Left lung (tissue), 10 donors: ENCODE data around the gene VSX1. TPM values are rescaled to one million over a fixed set of nuclear protein-coding genes. Genes with fewer than 3 reads are reported as not detected.

Experiments used
- ATAC-seq: fragments of 200-7000 bp; cut with Tn5 transposase; one replicate; pipeline ENCODE4 v1.9.1; 2020; ENCODE audit warnings: moderate library complexity
- DNase-seq, 4 donors: peaks; one replicate each; pipeline ENCODE4 v3.0.0-alpha.2; 2013 to 2020
- H3K27ac ChIP-seq, 2 donors: fragments of 200-600 bp; sonication (generic) in 1 of 2; one replicate each; pipeline versions ENCODE4 v1.5.0 to v1.8.0; 2020 to 2021
- H3K27me3 ChIP-seq, 2 donors: fragments of 200-600 bp; sonication (generic) in 1 of 2; one replicate each; pipeline versions ENCODE4 v1.5.0 to v1.8.0; 2020 to 2021
- H3K36me3 ChIP-seq, 2 donors: fragments of 200-600 bp; sonication (generic) in 1 of 2; one replicate each; pipeline versions ENCODE4 v1.5.0 to v1.8.0; 2020 to 2021
- H3K4me1 ChIP-seq, 2 donors: fragments of 200-600 bp; one replicate each; pipeline ENCODE4 v1.8.0; 2021
- H3K4me3 ChIP-seq, 2 donors: fragments of 200-600 bp; sonication (generic) in 1 of 2; one replicate each; pipeline versions ENCODE4 v1.5.0 to v1.8.0; 2020 to 2021; ENCODE audit warnings: mild to moderate bottlenecking in 1 of 2
- H3K9me3 ChIP-seq, 2 donors: fragments of 200-600 bp; sonication (generic) in 1 of 2; one replicate each; pipeline versions ENCODE4 v1.5.0 to v1.8.0; 2020 to 2021
- CTCF ChIP-seq, 2 donors: fragments of 200-600 bp; sonication (generic) in 1 of 2; IDR thresholded peaks; one replicate each; pipeline versions ENCODE4 v1.5.0 to v1.8.0; 2021; ENCODE audit warnings: antibody characterized with exemption in 2 of 2
- intact Hi-C, 2 donors: fragments of 100-400 bp; cut with DNase I; formaldehyde crosslinking; loops; one replicate each; pipeline versions ENCODE4 v1.11.2 to v1.14.2; 2022
- polyA plus RNA-seq, 6 donors: library from polyadenylated mRNA; unstranded; fragments of 120-200 nt; gene quantifications; one replicate each; pipeline ENCODE4 v1.2.1, GENCODE V29; 2013; ENCODE audit not compliant: insufficient read length in 6 of 6
- total RNA-seq, 2 donors: library from RNA; stranded (reverse); fragmentation: NEBNext Ultra II Directional; extraction: Animal tissue kit (Norgen Biotek cat#: 25700); gene quantifications; one replicate each; pipeline ENCODE4 v1.2.1, GENCODE V29; 2021
- donor health status: DM: no; HTN: yes; CAD: no.
- donor health status: DM: no; HTN: no; CAD: no.

The VSX1 gene
- total and polyA plus RNA-seq, 8 donors, result 0.10 TPM; not detected in 7

GRCh38 chr20:25088267-25088666, 6.3 kb upstream of the VSX1 start:
- Histone ChIP-seq H3K9me3 (no peaks in the 10 kb centered on the region), H3K27me3 (peaks cover 35 to 74% of the 10 kb centered on the region in 2 donors), H3K4me3 (no peak overlapping the region), H3K4me1 (peaks cover 3 to 9% of the 10 kb centered on the region in 2 donors), H3K27ac (no peak overlapping the region), H3K36me3 (no peaks in the 10 kb centered on the region)
- TF ChIP-seq CTCF (IDR thresholded peaks at IDR 0.05), result no peak
- intact Hi-C loops, result no loop called here
- no peak for ATAC-seq
- DNase-seq, result no peak

GRCh38 chr20:25087186-25087929, 5.4 kb upstream of the VSX1 start:
- H3K27ac ChIP-seq, result no peak overlapping the region
- intact Hi-C loops, result no loop called here

GRCh38 chr20:25085756-25086495, 4.0 kb upstream of the VSX1 start:
- H3K4me1 ChIP-seq, result peaks cover 3 to 17% of the 10 kb centered on the region in 2 donors
- H3K9me3 ChIP-seq, result no peaks in the 10 kb centered on the region
- no peak for TF ChIP-seq CTCF (IDR thresholded peaks at IDR 0.05)
- H3K27ac ChIP-seq, result no peak overlapping the region
- intact Hi-C loops, result no loop called here
- H3K27me3 ChIP-seq, result peaks cover 59 to 93% of the 10 kb centered on the region in 2 donors
- ATAC-seq, result no peak
- no peak overlapping the region for H3K4me3 ChIP-seq
- H3K36me3 ChIP-seq, result no peaks in the 10 kb centered on the region
- DNase-seq, result no peak

More at GRCh38 chr20:25087186-25087929, 5.4 kb upstream of the VSX1 start:
- no peak overlapping the region for H3K4me3 ChIP-seq
- DNase-seq (no peak), ATAC-seq (no peak)
- H3K36me3 ChIP-seq, result no peaks in the 10 kb centered on the region
- H3K27me3 ChIP-seq, result peaks cover 44 to 83% of the 10 kb centered on the region in 2 donors
- peaks cover 3 to 9% of the 10 kb centered on the region in 2 donors for H3K4me1 ChIP-seq
- no peaks in the 10 kb centered on the region for H3K9me3 ChIP-seq
- TF ChIP-seq CTCF (IDR thresholded peaks at IDR 0.05), result no peak

GRCh38 chr20:25084626-25085187, 2.8 kb upstream of the VSX1 start:
- no peak for TF ChIP-seq CTCF (IDR thresholded peaks at IDR 0.05)
- Histone ChIP-seq H3K36me3 (no peaks in the 10 kb centered on the region), H3K4me1 (peaks cover 3 to 17% of the 10 kb centered on the region in 2 donors), H3K9me3 (no peaks in the 10 kb centered on the region), H3K27ac (no peak overlapping the region), H3K27me3 (peaks cover 71 to 93% of the 10 kb centered on the region in 2 donors), H3K4me3 (no peak overlapping the region)
- ATAC-seq, result no peak
- peak in 1 of 4 donors; percentile 58 for DNase-seq
- intact Hi-C loops, result no loop called here
